ENCODE results near the gene ERVK3-1. TPM values are rescaled to one million over a fixed set of nuclear protein-coding genes. Genes with fewer than 3 reads are reported as not detected.

The ERVK3-1 gene
- total and polyA plus RNA-seq, 2 of the 8 experiments (the other 6 are each of a cell fraction or from before 2014, with no cell fraction given): 29.9 to 31.5 TPM

DNA sequence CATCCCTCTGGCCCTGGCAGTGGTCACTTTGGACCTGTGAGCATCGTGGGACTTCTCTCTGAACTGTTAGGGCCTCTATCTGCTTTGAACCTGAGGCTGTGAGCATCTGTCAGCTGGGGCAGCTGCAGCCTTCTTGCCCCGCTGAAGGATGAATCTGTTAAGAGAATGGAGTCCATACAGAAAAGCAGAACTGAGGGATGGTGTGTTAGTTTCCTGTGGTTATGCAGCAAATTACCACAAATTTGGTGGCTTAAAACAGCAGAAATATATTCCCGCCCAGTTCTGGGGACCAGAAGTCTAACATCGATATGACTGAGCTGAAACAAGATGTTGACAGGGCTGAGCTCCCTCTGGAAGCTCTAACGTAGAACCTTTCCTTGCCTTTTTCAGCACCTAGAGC is 59.0 kb downstream of the ERVK3-1 start (continued):
- TF ChIP-seq GTF2F1 (IDR thresholded peaks at IDR 0.05; ENCODE audit: borderline replicate concordance, low read depth, low read length): no peak
- no peak for TF ChIP-seq JUND (IDR thresholded peaks at IDR 0.05; ENCODE audit: low read length)
- TF ChIP-seq BRCA1 (IDR thresholded peaks at IDR 0.05; ENCODE audit: low read depth, low read length): no peak
- no peak for TF ChIP-seq GABPA (IDR thresholded peaks at IDR 0.05; ENCODE audit: borderline replicate concordance, insufficient read depth, low read length)

Small RNA genes within 50 kb of the gene (microRNA-seq; reads per million reads assigned to microRNA genes)
- 0 reads per million in 2 experiments for gene MIR6806 (ENCODE audit: borderline microRNAs expressed in 2 of 2, borderline number of aligned reads in 2 of 2, borderline replicate concordance in 1 of 2)

Small RNA genes within 50 kb of the gene (small RNA-seq; reads per million reads assigned to genes)
- gene MIR6806 (ENCODE audit: insufficient read depth) (0.86 reads per million), gene RNA5SP473 (ENCODE audit: insufficient read depth) (not detected)

Other genes starting within 250 kb of the ERVK3-1 start
- 5.2 and 5.3 TPM in 2 replicates for gene ZNF135, start 246.1 kb upstream of the ERVK3-1 start, total RNA-seq (2021; fragmentation: NEBNext Ultra II Directional; extraction: Animal tissue kit (Norgen Biotek cat#: 25700))
- gene ZNF135, start 246.1 kb upstream of the ERVK3-1 start, polyA plus RNA-seq (2011; rRNA removed): 6.9 and 7.9 TPM in 2 replicates
- gene ZSCAN18, start 207.1 kb upstream of the ERVK3-1 start, total RNA-seq (2021; fragmentation: NEBNext Ultra II Directional; extraction: Animal tissue kit (Norgen Biotek cat#: 25700)): 37.0 and 37.6 TPM in 2 replicates
- gene ZSCAN18, start 207.1 kb upstream of the ERVK3-1 start, polyA plus RNA-seq (2011; rRNA removed): 41.4 and 64.7 TPM in 2 replicates
- gene ZNF329, start 154.6 kb upstream of the ERVK3-1 start, total RNA-seq (2021; fragmentation: NEBNext Ultra II Directional; extraction: Animal tissue kit (Norgen Biotek cat#: 25700)): 11.2 and 12.0 TPM in 2 replicates
- 5.0 and 5.8 TPM in 2 replicates for gene ZNF329, start 154.6 kb upstream of the ERVK3-1 start, polyA plus RNA-seq (2011; rRNA removed)
- gene ZNF274, start 122.3 kb upstream of the ERVK3-1 start, total RNA-seq (2021; fragmentation: NEBNext Ultra II Directional; extraction: Animal tissue kit (Norgen Biotek cat#: 25700)): 25.1 and 27.7 TPM in 2 replicates
- 13.3 and 14.2 TPM in 2 replicates for gene ZNF274, start 122.3 kb upstream of the ERVK3-1 start, polyA plus RNA-seq (2011; rRNA removed)
- gene ZNF544, start 76.5 kb upstream of the ERVK3-1 start, total RNA-seq (2021; fragmentation: NEBNext Ultra II Directional; extraction: Animal tissue kit (Norgen Biotek cat#: 25700)): 54.5 and 60.8 TPM in 2 replicates
- 47.9 and 48.8 TPM in 2 replicates for gene ZNF544, start 76.5 kb upstream of the ERVK3-1 start, polyA plus RNA-seq (2011; rRNA removed)
- gene ZNF8, start 26.4 kb upstream of the ERVK3-1 start, total RNA-seq (2021; fragmentation: NEBNext Ultra II Directional; extraction: Animal tissue kit (Norgen Biotek cat#: 25700)): 20.5 and 21.5 TPM in 2 replicates
- 9.2 and 9.8 TPM in 2 replicates for gene ZNF8, start 26.4 kb upstream of the ERVK3-1 start, polyA plus RNA-seq (2011; rRNA removed)
- 3.1 and 3.2 TPM in 2 replicates for gene ZSCAN22, start 21.6 kb downstream of the ERVK3-1 start, total RNA-seq (2021; fragmentation: NEBNext Ultra II Directional; extraction: Animal tissue kit (Norgen Biotek cat#: 25700))
- gene ZSCAN22, start 21.6 kb downstream of the ERVK3-1 start, polyA plus RNA-seq (2011; rRNA removed): 2.6 and 3.3 TPM in 2 replicates
- gene A1BG, start 48.1 kb downstream of the ERVK3-1 start, total RNA-seq (2021; fragmentation: NEBNext Ultra II Directional; extraction: Animal tissue kit (Norgen Biotek cat#: 25700)): 19.9 and 20.8 TPM in 2 replicates
- 69.6 and 108 TPM in 2 replicates for gene A1BG, start 48.1 kb downstream of the ERVK3-1 start, polyA plus RNA-seq (2011; rRNA removed)
- gene ZNF497, start 57.4 kb downstream of the ERVK3-1 start, total RNA-seq (2021; fragmentation: NEBNext Ultra II Directional; extraction: Animal tissue kit (Norgen Biotek cat#: 25700)): 0.93 and 1.0 TPM in 2 replicates
- 1.4 and 2.0 TPM in 2 replicates for gene ZNF497, start 57.4 kb downstream of the ERVK3-1 start, polyA plus RNA-seq (2011; rRNA removed)
- 1.9 and 2.7 TPM in 2 replicates for gene ZNF837, start 75.7 kb downstream of the ERVK3-1 start, total RNA-seq (2021; fragmentation: NEBNext Ultra II Directional; extraction: Animal tissue kit (Norgen Biotek cat#: 25700))
- gene ZNF837, start 75.7 kb downstream of the ERVK3-1 start, polyA plus RNA-seq (2011; rRNA removed): 3.3 and 6.6 TPM in 2 replicates
- gene RPS5, start 81.9 kb downstream of the ERVK3-1 start, total RNA-seq (2021; fragmentation: NEBNext Ultra II Directional; extraction: Animal tissue kit (Norgen Biotek cat#: 25700)): 1,554 and 1,557 TPM in 2 replicates
- gene RPS5, start 81.9 kb downstream of the ERVK3-1 start, polyA plus RNA-seq (2011; rRNA removed): 5,731 and 5,910 TPM in 2 replicates
- gene RNF225, start 90.3 kb downstream of the ERVK3-1 start, total RNA-seq (2021; fragmentation: NEBNext Ultra II Directional; extraction: Animal tissue kit (Norgen Biotek cat#: 25700)): 1.0 and 1.2 TPM in 2 replicates
- 0.17 TPM in 2 replicates for gene RNF225, start 90.3 kb downstream of the ERVK3-1 start, polyA plus RNA-seq (2011; rRNA removed)
- 4.5 and 5.2 TPM in 2 replicates for gene ZNF584, start 103.3 kb downstream of the ERVK3-1 start, total RNA-seq (2021; fragmentation: NEBNext Ultra II Directional; extraction: Animal tissue kit (Norgen Biotek cat#: 25700))
- gene ZNF584, start 103.3 kb downstream of the ERVK3-1 start, polyA plus RNA-seq (2011; rRNA removed): 2.5 and 2.7 TPM in 2 replicates
- gene ZNF132, start 134.8 kb downstream of the ERVK3-1 start, total RNA-seq (2021; fragmentation: NEBNext Ultra II Directional; extraction: Animal tissue kit (Norgen Biotek cat#: 25700)): 1.5 and 1.9 TPM in 2 replicates
- 0.86 and 0.89 TPM in 2 replicates for gene ZNF132, start 134.8 kb downstream of the ERVK3-1 start, polyA plus RNA-seq (2011; rRNA removed)
- 5.3 and 6.0 TPM in 2 replicates for gene ZNF324B, start 146.2 kb downstream of the ERVK3-1 start, total RNA-seq (2021; fragmentation: NEBNext Ultra II Directional; extraction: Animal tissue kit (Norgen Biotek cat#: 25700))
- 2.9 and 3.5 TPM in 2 replicates for gene ZNF324B, start 146.2 kb downstream of the ERVK3-1 start, polyA plus RNA-seq (2011; rRNA removed)
- 5.8 and 6.4 TPM in 2 replicates for gene ZNF324, start 161.7 kb downstream of the ERVK3-1 start, total RNA-seq (2021; fragmentation: NEBNext Ultra II Directional; extraction: Animal tissue kit (Norgen Biotek cat#: 25700))
- 5.1 and 6.7 TPM in 2 replicates for gene ZNF324, start 161.7 kb downstream of the ERVK3-1 start, polyA plus RNA-seq (2011; rRNA removed)
- 4.1 and 4.3 TPM in 2 replicates for gene ZNF446, start 171.0 kb downstream of the ERVK3-1 start, total RNA-seq (2021; fragmentation: NEBNext Ultra II Directional; extraction: Animal tissue kit (Norgen Biotek cat#: 25700))
- 5.5 and 8.2 TPM in 2 replicates for gene ZNF446, start 171.0 kb downstream of the ERVK3-1 start, polyA plus RNA-seq (2011; rRNA removed)
- gene SLC27A5, start 206.6 kb downstream of the ERVK3-1 start, total RNA-seq (2021; fragmentation: NEBNext Ultra II Directional; extraction: Animal tissue kit (Norgen Biotek cat#: 25700)): 20.7 and 25.1 TPM in 2 replicates
- gene SLC27A5, start 206.6 kb downstream of the ERVK3-1 start, polyA plus RNA-seq (2011; rRNA removed): 80.5 and 95.9 TPM in 2 replicates
- 16.9 and 17.3 TPM in 2 replicates for gene ZBTB45, start 214.4 kb downstream of the ERVK3-1 start, total RNA-seq (2021; fragmentation: NEBNext Ultra II Directional; extraction: Animal tissue kit (Norgen Biotek cat#: 25700))
- 17.2 and 31.4 TPM in 2 replicates for gene ZBTB45, start 214.4 kb downstream of the ERVK3-1 start, polyA plus RNA-seq (2011; rRNA removed)
- 1,398 and 1,433 TPM in 2 replicates for gene TRIM28, start 238.7 kb downstream of the ERVK3-1 start, total RNA-seq (2021; fragmentation: NEBNext Ultra II Directional; extraction: Animal tissue kit (Norgen Biotek cat#: 25700))
- gene TRIM28, start 238.7 kb downstream of the ERVK3-1 start, polyA plus RNA-seq (2011; rRNA removed): 1,442 and 2,243 TPM in 2 replicates
- 70.0 and 75.8 TPM in 2 replicates for gene CHMP2A, start 249.7 kb downstream of the ERVK3-1 start, total RNA-seq (2021; fragmentation: NEBNext Ultra II Directional; extraction: Animal tissue kit (Norgen Biotek cat#: 25700))
- gene CHMP2A, start 249.7 kb downstream of the ERVK3-1 start, polyA plus RNA-seq (2011; rRNA removed): 115 and 132 TPM in 2 replicates